Hindlimb muscle (tissue), 1 donor: ENCODE data around the gene JHY. TPM values are rescaled to one million over a fixed set of nuclear protein-coding genes. Genes with fewer than 3 reads are reported as not detected.

Experiments used
- polyA plus RNA-seq: library from polyadenylated mRNA; unstranded; fragments of 120-200 nt; gene quantifications from one replicate; pipeline ENCODE4 v1.2.1, GENCODE V29; 2013; ENCODE audit not compliant: insufficient read length

The JHY gene
- polyA plus RNA-seq, 1 donor = 1.4 TPM

Other genes starting within 250 kb of the JHY start
- gene UBASH3B, start 227.0 kb upstream of the JHY start, polyA plus RNA-seq = 2.9 TPM
- gene CRTAM, start 44.3 kb upstream of the JHY start, polyA plus RNA-seq = not detected
- gene BSX, start 99.1 kb downstream of the JHY start, polyA plus RNA-seq = not detected
- 1,701 TPM for gene HSPA8, start 179.4 kb downstream of the JHY start, polyA plus RNA-seq